Measurements from ENCODE around the gene CD300LF.

- TF ChIP-seq CTCF (conservative IDR thresholded peaks at IDR 0.05; ENCODE audit: low read length) (no peak), EZH2phosphoT487 (IDR thresholded peaks at IDR 0.05; ENCODE audit: borderline replicate concordance) (no peak)
These were observed 42.4 kb downstream of the CD300LF start for GRCh38 chr17:74670329-74670728.
